Measurements from ENCODE around the gene ARMH2.
"Not testable (repeated sequence)": the region's sequence is repeated elsewhere in the genome, so short reads cannot be mapped to it uniquely, and the experiment has no call there.

GRCh38 chr6:24754378-24754777, 44.3 kb downstream of the ARMH2 start:
- TF ChIP-seq ZNF70 (CRISPR knock-in tag; IDR thresholded peaks at IDR 0.05); ARNTL (CRISPR knock-in tag; IDR thresholded peaks at IDR 0.05; ENCODE audit: borderline replicate concordance, low read depth): not testable (repeated sequence)

Data from SK-N-SH treated with all-trans-retinoic acid at 6 μM for 48 hours (cell line).